Measurements from ENCODE around the gene EBF3. TPM values are rescaled to one million over a fixed set of nuclear protein-coding genes. Genes with fewer than 3 reads are reported as not detected.

The EBF3 gene
- total and polyA plus RNA-seq, 2 donors (not counting 3 experiments of a cell fraction or from before 2014, with no cell fraction given) = 0.92 to 2.7 TPM

DNA sequence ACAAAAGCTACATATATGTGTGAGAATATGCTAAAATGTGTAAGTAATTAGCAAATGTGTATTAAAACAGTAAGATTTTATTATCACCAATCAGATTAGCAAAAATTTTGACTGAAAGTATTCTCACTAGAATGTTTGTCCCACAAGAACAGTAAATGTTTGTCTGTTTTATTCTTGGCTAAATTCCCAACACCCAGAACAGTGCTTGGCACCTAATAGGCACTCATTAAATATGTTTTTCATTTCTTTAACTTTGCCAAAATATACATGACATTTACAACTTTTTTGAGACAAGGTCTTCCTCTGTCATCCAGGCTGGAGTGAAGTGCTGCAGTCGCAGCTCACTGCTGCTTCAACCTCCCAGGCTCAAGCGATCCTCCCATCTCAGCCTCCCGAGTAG lies 143.6 kb downstream of the EBF3 start:
- ChIA-PET CTCF (no interaction called here), POLR2A (no interaction called here)
- BruUV-seq (replicated peaks) = no TSS peak

More for the DNA sequence above, 143.6 kb downstream of the EBF3 start:
- Histone ChIP-seq H3K9ac (replicated peaks; ENCODE audit: extremely low read depth, insufficient read depth, low read length) (no peak overlapping the region), H3K27ac (ENCODE audit: insufficient read depth, low read depth, low read length) (no peak overlapping the region), H3K4me3 (replicated peaks in 1 of 3; ENCODE audit: insufficient read depth in 1 of 3, low read depth in 1 of 3, low read length in 3 of 3) (no peak overlapping the region), H3K9me3 (replicated peaks; ENCODE audit: control insufficient read depth, insufficient read depth, low read length) (peaks cover 2% of the 10 kb centered on the region), H3K27me3 (ENCODE audit: control insufficient read depth in 2 of 2, insufficient read depth in 2 of 2, low read length in 2 of 2) (no peaks in the 10 kb centered on the region), H3K4me1 (ENCODE audit: control insufficient read depth, extremely low read depth, insufficient read depth, low read length) (no peaks in the 10 kb centered on the region), H4K20me1 (replicated peaks; ENCODE audit: control insufficient read depth, extremely low read depth, insufficient read depth, low read length) (no peaks in the 10 kb centered on the region), H3K36me3 (ENCODE audit: control insufficient read depth in 2 of 2, extremely low read depth in 1 of 2, insufficient read depth in 2 of 2, low read length in 2 of 2) (no peaks in the 10 kb centered on the region), H3K9me1 (replicated peaks; ENCODE audit: control insufficient read depth, extremely low read depth, insufficient read depth, low read length) (no peaks in the 10 kb centered on the region), H3K4me2 (ENCODE audit: insufficient read depth, low read length) (no peak overlapping the region), H2AFZ (ENCODE audit: low read depth, low read length) (no peak overlapping the region), H3K79me2 (ENCODE audit: control insufficient read depth, insufficient read depth, low read length) (no peaks in the 10 kb centered on the region)
- dilution Hi-C loops (cut with MboI; ENCODE audit: extremely low pct_ligation_motif_present, low sequenced_read_pairs) = no loop called here
- intact Hi-C loops (cut with micrococcal nuclease) = no loop called here
- TF ChIP-seq, protein P1, sequence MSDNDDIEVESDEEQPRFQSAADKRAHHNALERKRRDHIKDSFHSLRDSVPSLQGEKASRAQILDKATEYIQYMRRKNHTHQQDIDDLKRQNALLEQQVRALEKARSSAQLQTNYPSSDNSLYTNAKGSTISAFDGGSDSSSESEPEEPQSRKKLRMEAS (IDR thresholded peaks at IDR 0.05; ENCODE audit: insufficient read depth, insufficient read length) = no peak
- TF ChIP-seq CTCF (IDR thresholded peaks at IDR 0.05; ENCODE audit: extremely low read depth in 1 of 2, insufficient read depth in 1 of 2, low read depth in 1 of 2, low read length in 2 of 2) (no peak), JUN (IDR thresholded peaks at IDR 0.05; ENCODE audit: borderline replicate concordance, insufficient read depth, insufficient read length, low read depth) (no peak), POLR2A (IDR thresholded peaks at IDR 0.05; ENCODE audit: low read depth, low read length) (no peak), POLR2AphosphoS5 (IDR thresholded peaks at IDR 0.05; ENCODE audit: insufficient read depth, low read depth, low read length) (no peak), GATA2 (IDR thresholded peaks at IDR 0.05; ENCODE audit: insufficient read depth, insufficient read length, low read depth, low read length) (no peak), MYC (IDR thresholded peaks at IDR 0.05; ENCODE audit: low read depth, low read length) (no peak), FOS (IDR thresholded peaks at IDR 0.05; ENCODE audit: borderline replicate concordance, insufficient read depth, low read length) (no peak), EZH2 (IDR thresholded peaks at IDR 0.05; ENCODE audit: borderline replicate concordance, low read depth, low read length, severe bottlenecking) (no peak)
- FAIRE-seq = no peak
- DNase-seq (ENCODE audit: low read depth, low spot score) = no peak
